IMR-90 (cell line): ENCODE data around the gene TMED3. TPM values are rescaled to one million over a fixed set of nuclear protein-coding genes. Genes with fewer than 3 reads are reported as not detected.

Experiments
- ATAC-seq: fragments of 200-7000 bp; cut with Tn5 transposase; 2 replicates; pipeline ENCODE4 v1.9.1; 2020; ENCODE audit warnings: low read depth, mild to moderate bottlenecking, moderate library complexity
- BruUV-seq: library from RNA; stranded (reverse); fragments of 400-500 nt; replicated peaks from 2 replicates; lab custom pipeline; 2021; lab: Mats Ljungman, UMichigan
- CTCF ChIA-PET: fragments of 300-600 bp; formaldehyde crosslinking; extraction: SDS; loops from one replicate; lab custom pipeline; 2021; ENCODE audit warnings: antibody characterized with exemption; lab: Yijun Ruan, JAX
- POLR2A ChIA-PET: fragments of 300-600 bp; sonication (Branson Sonifier 250); formaldehyde crosslinking; loops from one replicate; lab custom pipeline; 2022; ENCODE audit warnings: antibody characterized with exemption; ENCODE audit not compliant: unreplicated experiment; lab: Charles Lee
- DNase-seq: peaks from one replicate; pipeline ENCODE4 v3.0.0; 2013
- H2AFZ ChIP-seq: replicated peaks from 2 replicates; pipeline ENCODE3; 2013; ENCODE audit warnings: low read length, mild to moderate bottlenecking; ENCODE audit not compliant: poor library complexity
- H2AK5ac ChIP-seq: 2 replicates; pipeline ENCODE4 v1.6.1; 2013; ENCODE audit warnings: low read depth, low read length, inconsistent platforms
- H2AK9ac ChIP-seq: replicated peaks from 2 replicates; pipeline ENCODE3; 2013; ENCODE audit warnings: mild to moderate bottlenecking, low read depth, low read length, moderate library complexity; ENCODE audit not compliant: poor library complexity
- H2BK120ac ChIP-seq: 2 replicates; pipeline ENCODE4 v1.6.1; 2013; ENCODE audit warnings: low read depth, low read length, inconsistent platforms
- H2BK15ac ChIP-seq: 3 replicates; pipeline ENCODE4 v1.6.1; 2013; ENCODE audit warnings: low read depth, low read length, inconsistent platforms
- H2BK20ac ChIP-seq: 2 replicates; pipeline ENCODE4 v1.6.1; 2013; ENCODE audit warnings: low read depth, mild to moderate bottlenecking, inconsistent platforms, low read length, moderate library complexity
- H2BK5ac ChIP-seq: 2 replicates; pipeline ENCODE4 v1.6.1; 2013; ENCODE audit warnings: mild to moderate bottlenecking, low read depth, low read length, inconsistent platforms; ENCODE audit not compliant: poor library complexity, severe bottlenecking
- H3K14ac ChIP-seq: replicated peaks from 2 replicates; pipeline ENCODE4 v1.6.1; 2013; ENCODE audit warnings: low read depth, low read length, inconsistent platforms
- H3K18ac ChIP-seq: 2 replicates; pipeline ENCODE4 v1.6.1; 2013; ENCODE audit warnings: low read depth, low read length, control low read depth
- H3K23ac ChIP-seq: 2 replicates; pipeline ENCODE4 v1.6.1; 2013; ENCODE audit warnings: low read depth, low read length, inconsistent platforms
- H3K27ac ChIP-seq: 2 replicates; pipeline ENCODE4 v1.5.1; 2013; ENCODE audit warnings: mild to moderate bottlenecking, control low read depth, low read length; ENCODE audit not compliant: insufficient read depth
- H3K27me3 ChIP-seq: 2 replicates; pipeline ENCODE4 v1.6.1; 2013; ENCODE audit warnings: low read length; ENCODE audit not compliant: control insufficient read depth, insufficient read depth
- H3K36me3 ChIP-seq: 2 replicates; pipeline ENCODE4 v1.6.1; 2013; ENCODE audit warnings: low read length, mixed read lengths; ENCODE audit not compliant: control insufficient read depth, insufficient read depth
- H3K4ac ChIP-seq: 2 replicates; pipeline ENCODE4 v1.6.1; 2013; ENCODE audit warnings: low read depth, low read length, inconsistent platforms
- H3K4me1 ChIP-seq: 2 replicates; pipeline ENCODE4 v1.6.1; 2013; ENCODE audit warnings: low read length, mixed read lengths; ENCODE audit not compliant: control insufficient read depth, insufficient read depth
- H3K4me2 ChIP-seq: 2 replicates; pipeline ENCODE4 v1.6.1; 2013; ENCODE audit warnings: low read depth, mild to moderate bottlenecking, control low read depth, low read length, moderate library complexity
- H3K4me3 ChIP-seq: 2 replicates; pipeline ENCODE4 v1.5.1; 2013; ENCODE audit warnings: low read depth, mild to moderate bottlenecking, control low read depth, low read length, moderate library complexity; ENCODE audit not compliant: insufficient read depth
- H3K56ac ChIP-seq: 2 replicates; pipeline ENCODE4 v1.6.1; 2013; ENCODE audit warnings: low read length, inconsistent platforms; ENCODE audit not compliant: insufficient read depth; ENCODE audit errors: extremely low read depth
- H3K79me1 ChIP-seq, 2 experiments: 2 replicates each; pipeline ENCODE4 v1.6.1; 2013; ENCODE audit warnings: low read length in 2 of 2, inconsistent platforms in 1 of 2, low read depth in 1 of 2
- H3K9ac ChIP-seq: 2 replicates; pipeline ENCODE4 v1.6.1; 2013; ENCODE audit warnings: low read depth, low read length, control low read depth
- H3K9me1 ChIP-seq: 2 replicates; pipeline ENCODE4 v1.6.1; 2013; ENCODE audit warnings: low read length, inconsistent platforms; ENCODE audit not compliant: insufficient read depth
- H3K9me3 ChIP-seq: 2 replicates; pipeline ENCODE4 v1.6.1; 2013; ENCODE audit warnings: low read length; ENCODE audit not compliant: control insufficient read depth, insufficient read depth
- H4K20me1 ChIP-seq: 2 replicates; pipeline ENCODE4 v1.6.1; 2013; ENCODE audit warnings: low read length, inconsistent platforms; ENCODE audit not compliant: insufficient read depth
- H4K5ac ChIP-seq: 2 replicates; pipeline ENCODE4 v1.6.1; 2013; ENCODE audit warnings: mild to moderate bottlenecking, low read depth, low read length, control low read depth
- H4K8ac ChIP-seq, 2 experiments: 2 replicates each; pipeline ENCODE4 v1.6.1; 2013; ENCODE audit warnings: low read depth in 2 of 2, low read length in 2 of 2, control low read depth in 1 of 2, inconsistent platforms in 1 of 2
- H4K91ac ChIP-seq: 2 replicates; pipeline ENCODE4 v1.6.1; 2013; ENCODE audit warnings: low read depth, low read length, inconsistent platforms; ENCODE audit not compliant: insufficient read depth
- CEBPB ChIP-seq: IDR thresholded peaks from 2 replicates; pipeline ENCODE4 v1.6.1; 2012; ENCODE audit warnings: low read depth, low read length, improper control_type of control experiment
- CHD1 ChIP-seq: IDR thresholded peaks from 2 replicates; pipeline ENCODE4 v1.6.1; 2012; ENCODE audit warnings: low read depth, low read length, improper control_type of control experiment
- FOS ChIP-seq: fragments of 150-350 bp; IDR thresholded peaks from 2 replicates; pipeline ENCODE4 v1.6.1; 2016; ENCODE audit warnings: low read depth, low read length
- MAFK ChIP-seq: IDR thresholded peaks from 2 replicates; pipeline ENCODE4 v1.6.1; 2012; ENCODE audit warnings: low read depth, low read length, improper control_type of control experiment
- MAZ ChIP-seq: IDR thresholded peaks from 2 replicates; pipeline ENCODE4 v1.6.1; 2012; ENCODE audit warnings: low read depth, mild to moderate bottlenecking, low read length, improper control_type of control experiment, moderate library complexity, borderline replicate concordance
- NFE2L2 ChIP-seq: fragments of 150-350 bp; IDR thresholded peaks from 2 replicates; pipeline ENCODE4 v1.6.1; 2016; ENCODE audit warnings: low read depth, mild to moderate bottlenecking, low read length
- POLR2A ChIP-seq: IDR thresholded peaks from 2 replicates; pipeline ENCODE4 v1.6.1; 2012; ENCODE audit warnings: mild to moderate bottlenecking, low read depth, low read length
- RAD21 ChIP-seq: IDR thresholded peaks from 2 replicates; pipeline ENCODE4 v1.6.1; 2012; ENCODE audit warnings: low read length, improper control_type of control experiment
- RCOR1 ChIP-seq: IDR thresholded peaks from 2 replicates; pipeline ENCODE4 v1.6.1; 2012; ENCODE audit warnings: mild to moderate bottlenecking, low read length, improper control_type of control experiment; ENCODE audit not compliant: insufficient replicate concordance
- RFX5 ChIP-seq: IDR thresholded peaks from 2 replicates; pipeline ENCODE4 v1.8.0; 2012; ENCODE audit warnings: low read depth, mild to moderate bottlenecking, low read length, moderate library complexity
- SMC3 ChIP-seq: fragments of 150-350 bp; IDR thresholded peaks from 2 replicates; pipeline ENCODE4 v1.6.1; 2016; ENCODE audit warnings: low read depth, mild to moderate bottlenecking, antibody characterized with exemption, low read length, moderate library complexity
- WGBS, 2 experiments: methylation state at CpG; one replicate each; pipeline versions ENCODE4 v1.1.5 to v1.1.7; 2013; ENCODE audit warnings: missing lambda C conversion rate in 2 of 2; ENCODE audit not compliant: insufficient read length in 1 of 2; ENCODE audit errors: extremely low coverage in 2 of 2; 5-methylcytosine and 5-hydroxymethylcytosine counted together
- dilution Hi-C: fragments of 300-500 bp; cut with HindIII; formaldehyde crosslinking; loops from one replicate; pipeline ENCODE4 v1.14.3; 2018; ENCODE audit warnings: low sequenced_read_pairs; ENCODE audit not compliant: unreplicated experiment
- in situ Hi-C: fragments of 300-500 bp; cut with MboI; formaldehyde crosslinking; loops from 3 replicates; pipeline ENCODE4 v1.14.3; 2019; ENCODE audit warnings: low sequenced_read_pairs, inconsistent platforms, mixed read lengths
- intact Hi-C: fragments of 100-400 bp; cut with micrococcal nuclease; formaldehyde crosslinking; loops from 2 replicates; pipeline ENCODE4 v1.10.0; 2022
- polyA plus RNA-seq, 3 experiments: library from polyadenylated mRNA; depleted of rRNA; stranded (reverse); fragments of >200 nt; gene quantifications; 2 replicates each; pipeline ENCODE4 v1.2.3, GENCODE V29; 2012; ENCODE audit warnings: low replicate concordance in 1 of 3
- total RNA-seq: library from RNA; depleted of rRNA; stranded (reverse); fragments of >200 nt; gene quantifications from 2 replicates; pipeline ENCODE4 v1.2.3, GENCODE V29; 2012
- TF ChIP-seq, protein P1 (sequence below): conservative IDR thresholded peaks from 2 replicates; pipeline ENCODE4 v1.5.1; 2012; ENCODE audit warnings: mild to moderate bottlenecking, low read depth, low read length, improper control_type of control experiment
- TF ChIP-seq, protein P2 (sequence below): fragments of 150-350 bp; IDR thresholded peaks from 2 replicates; pipeline ENCODE4 v1.6.1; 2016; ENCODE audit warnings: low read depth, mild to moderate bottlenecking, low read length, moderate library complexity, borderline replicate concordance

TMED3 gene
- total and polyA plus RNA-seq, 2 of the 4 experiments (the other 2 are of a cell fraction) = 170 to 237 TPM

DNA sequence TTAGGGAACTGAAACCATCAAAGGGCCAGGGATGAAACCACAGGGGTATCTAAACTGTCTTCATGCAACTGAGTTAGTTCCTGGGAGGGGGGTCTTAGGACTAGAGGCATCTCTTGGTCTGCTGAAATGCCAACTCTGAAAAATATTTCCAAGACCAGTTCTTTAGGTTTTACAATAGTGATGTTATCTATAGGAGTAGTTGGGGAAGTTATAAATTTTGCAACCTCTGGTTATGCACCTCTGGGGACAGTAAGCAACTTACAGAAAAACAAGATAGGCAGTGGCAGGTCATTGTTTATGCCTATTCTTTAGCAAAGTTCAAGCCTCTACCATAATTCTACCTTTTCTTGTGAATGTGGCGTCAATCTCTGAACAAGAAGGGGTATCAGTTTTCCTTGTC, 60.7 kb downstream of the TMED3 start:
- no peak overlapping the region for H4K8ac ChIP-seq
- no peak overlapping the region for H3K23ac ChIP-seq
- H3K36me3 ChIP-seq = no peaks in the 10 kb centered on the region
- no peaks in the 10 kb centered on the region for H3K79me1 ChIP-seq
- H3K4me1 ChIP-seq = peaks cover 1% of the 10 kb centered on the region; the same call in 1 of the 2 replicates
- dilution Hi-C loops = no loop called here
- ChIA-PET CTCF (no interaction called here), POLR2A (no interaction called here)
- H2BK15ac ChIP-seq = no peak overlapping the region
- no peak for DNase-seq
- no CpG with 5 or more reads among the region's 1 CpG for WGBS, 2 experiments
- H3K14ac ChIP-seq = no peak overlapping the region
- no peak overlapping the region for H2BK20ac ChIP-seq
- no peaks in the 10 kb centered on the region for H3K27me3 ChIP-seq
- H3K9me1 ChIP-seq = peaks cover 6% of the 10 kb centered on the region; the same call in 1 of the 2 replicates
- no peak overlapping the region for H2BK120ac ChIP-seq
- TF ChIP-seq, protein P1, sequence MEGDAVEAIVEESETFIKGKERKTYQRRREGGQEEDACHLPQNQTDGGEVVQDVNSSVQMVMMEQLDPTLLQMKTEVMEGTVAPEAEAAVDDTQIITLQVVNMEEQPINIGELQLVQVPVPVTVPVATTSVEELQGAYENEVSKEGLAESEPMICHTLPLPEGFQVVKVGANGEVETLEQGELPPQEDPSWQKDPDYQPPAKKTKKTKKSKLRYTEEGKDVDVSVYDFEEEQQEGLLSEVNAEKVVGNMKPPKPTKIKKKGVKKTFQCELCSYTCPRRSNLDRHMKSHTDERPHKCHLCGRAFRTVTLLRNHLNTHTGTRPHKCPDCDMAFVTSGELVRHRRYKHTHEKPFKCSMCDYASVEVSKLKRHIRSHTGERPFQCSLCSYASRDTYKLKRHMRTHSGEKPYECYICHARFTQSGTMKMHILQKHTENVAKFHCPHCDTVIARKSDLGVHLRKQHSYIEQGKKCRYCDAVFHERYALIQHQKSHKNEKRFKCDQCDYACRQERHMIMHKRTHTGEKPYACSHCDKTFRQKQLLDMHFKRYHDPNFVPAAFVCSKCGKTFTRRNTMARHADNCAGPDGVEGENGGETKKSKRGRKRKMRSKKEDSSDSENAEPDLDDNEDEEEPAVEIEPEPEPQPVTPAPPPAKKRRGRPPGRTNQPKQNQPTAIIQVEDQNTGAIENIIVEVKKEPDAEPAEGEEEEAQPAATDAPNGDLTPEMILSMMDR = no peak
- TF ChIP-seq MAFK = no peak
- no peak for TF ChIP-seq NFE2L2
- TF ChIP-seq RAD21 = no peak
- no peak for TF ChIP-seq RFX5
- no peak for TF ChIP-seq MAZ
- TF ChIP-seq SMC3 = no peak
- no peak for TF ChIP-seq POLR2A
- no peak for TF ChIP-seq FOS
- TF ChIP-seq CEBPB = no peak
- TF ChIP-seq, protein P2, sequence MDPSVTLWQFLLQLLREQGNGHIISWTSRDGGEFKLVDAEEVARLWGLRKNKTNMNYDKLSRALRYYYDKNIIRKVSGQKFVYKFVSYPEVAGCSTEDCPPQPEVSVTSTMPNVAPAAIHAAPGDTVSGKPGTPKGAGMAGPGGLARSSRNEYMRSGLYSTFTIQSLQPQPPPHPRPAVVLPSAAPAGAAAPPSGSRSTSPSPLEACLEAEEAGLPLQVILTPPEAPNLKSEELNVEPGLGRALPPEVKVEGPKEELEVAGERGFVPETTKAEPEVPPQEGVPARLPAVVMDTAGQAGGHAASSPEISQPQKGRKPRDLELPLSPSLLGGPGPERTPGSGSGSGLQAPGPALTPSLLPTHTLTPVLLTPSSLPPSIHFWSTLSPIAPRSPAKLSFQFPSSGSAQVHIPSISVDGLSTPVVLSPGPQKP = no peak
- TF ChIP-seq RCOR1 = no peak
- no peak for TF ChIP-seq CHD1
- H3K4me3 ChIP-seq = no peak overlapping the region
- no peak overlapping the region for H2AFZ ChIP-seq
- no peak overlapping the region for H3K9ac ChIP-seq
- H4K20me1 ChIP-seq = no peaks in the 10 kb centered on the region
- no peak overlapping the region for H2BK5ac ChIP-seq
- in situ Hi-C loops = no loop called here
- H3K56ac ChIP-seq = no peak overlapping the region
- no peak overlapping the region for H3K4me2 ChIP-seq
- H2AK9ac ChIP-seq = no peak overlapping the region
- H4K5ac ChIP-seq = no peak overlapping the region
- H3K18ac ChIP-seq = no peak overlapping the region
- no peaks in the 10 kb centered on the region for H3K9me3 ChIP-seq
- no peak overlapping the region for H4K91ac ChIP-seq
- H3K4ac ChIP-seq = no peak overlapping the region
- no peak for ATAC-seq
- H3K27ac ChIP-seq = no peak overlapping the region
- no TSS peak for BruUV-seq
- intact Hi-C loops = no loop called here
- no peak overlapping the region for H2AK5ac ChIP-seq
